ENCODE results near the gene FOCAD.

DNA sequence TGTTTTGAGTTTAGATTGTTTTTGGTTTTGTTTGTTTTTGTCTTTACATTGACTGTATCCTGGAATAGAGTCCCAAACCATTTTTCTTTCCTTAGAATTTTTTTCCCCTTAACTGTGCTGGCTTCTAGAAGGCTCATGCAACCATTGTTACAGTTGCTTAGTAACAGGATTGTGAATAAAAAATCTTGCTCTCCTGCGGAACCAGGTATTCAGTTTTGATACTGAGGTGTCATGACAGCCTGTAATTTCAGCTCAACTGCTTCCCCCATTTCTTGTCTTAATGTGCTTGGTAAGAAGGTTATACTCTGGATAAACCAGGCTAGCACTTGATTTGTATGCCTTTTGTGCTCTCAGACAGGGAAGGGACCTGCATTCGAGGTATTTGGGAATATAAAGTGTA, 42.1 kb downstream of the FOCAD start:
- TF ChIP-seq, protein P1, sequence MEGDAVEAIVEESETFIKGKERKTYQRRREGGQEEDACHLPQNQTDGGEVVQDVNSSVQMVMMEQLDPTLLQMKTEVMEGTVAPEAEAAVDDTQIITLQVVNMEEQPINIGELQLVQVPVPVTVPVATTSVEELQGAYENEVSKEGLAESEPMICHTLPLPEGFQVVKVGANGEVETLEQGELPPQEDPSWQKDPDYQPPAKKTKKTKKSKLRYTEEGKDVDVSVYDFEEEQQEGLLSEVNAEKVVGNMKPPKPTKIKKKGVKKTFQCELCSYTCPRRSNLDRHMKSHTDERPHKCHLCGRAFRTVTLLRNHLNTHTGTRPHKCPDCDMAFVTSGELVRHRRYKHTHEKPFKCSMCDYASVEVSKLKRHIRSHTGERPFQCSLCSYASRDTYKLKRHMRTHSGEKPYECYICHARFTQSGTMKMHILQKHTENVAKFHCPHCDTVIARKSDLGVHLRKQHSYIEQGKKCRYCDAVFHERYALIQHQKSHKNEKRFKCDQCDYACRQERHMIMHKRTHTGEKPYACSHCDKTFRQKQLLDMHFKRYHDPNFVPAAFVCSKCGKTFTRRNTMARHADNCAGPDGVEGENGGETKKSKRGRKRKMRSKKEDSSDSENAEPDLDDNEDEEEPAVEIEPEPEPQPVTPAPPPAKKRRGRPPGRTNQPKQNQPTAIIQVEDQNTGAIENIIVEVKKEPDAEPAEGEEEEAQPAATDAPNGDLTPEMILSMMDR (IDR thresholded peaks at IDR 0.05; ENCODE audit: low read length) = no peak
- TF ChIP-seq EZH2 (IDR thresholded peaks at IDR 0.05; ENCODE audit: borderline replicate concordance, low read length) = no peak
